Stimulated activated CD4-positive, alpha-beta T cell treated with anti-CD3 and anti-CD28 coated beads, Interleukin-15, amount 100 ng/mL, for 24 hours (primary cell): ENCODE results near the gene GARIN1A.
"Not testable (repeated sequence)": the region's sequence is repeated elsewhere in the genome, so short reads cannot be mapped to it uniquely, and the experiment has no call there.

Experiments
- DNase-seq: peaks from one replicate; pipeline ENCODE4 v3.0.0-alpha.2; 2020

GARIN1A gene

GRCh38 chr7:128687131-128687530, 15.0 kb downstream of the GARIN1A start:
- no peak for DNase-seq

GRCh38 chr7:128688492-128688891, 16.4 kb downstream of the GARIN1A start:
- no peak for DNase-seq

- DNase-seq, result not testable (repeated sequence)
These were observed 17.3 kb downstream of the GARIN1A start for GRCh38 chr7:128689161-128689935.

DNA sequence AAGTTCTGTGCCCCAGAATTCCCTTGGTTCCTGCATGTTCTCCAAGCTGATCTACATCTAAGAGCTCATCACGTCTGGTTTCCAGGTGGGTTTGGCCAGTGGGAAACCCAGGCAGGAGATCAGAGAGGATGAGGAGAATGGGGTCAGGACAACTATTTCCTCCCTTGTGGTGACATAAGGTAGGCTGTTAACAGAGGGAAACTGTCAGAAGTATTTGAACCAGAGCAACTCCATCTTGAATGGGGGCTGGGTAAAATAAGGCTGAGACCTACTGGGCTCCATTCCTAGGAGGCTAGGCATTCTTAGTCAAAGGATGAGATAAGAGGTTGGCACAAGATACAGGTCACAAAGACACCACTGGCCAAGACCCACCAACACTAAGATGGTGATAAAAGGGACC, 19.1 kb downstream of the GARIN1A start:
- no peak for DNase-seq

- no peak for DNase-seq
These were observed 20.7 kb downstream of the GARIN1A start for GRCh38 chr7:128692623-128693270.

- no peak for DNase-seq
These were observed 21.4 kb downstream of the GARIN1A start for GRCh38 chr7:128693373-128694015.

- DNase-seq, result no peak
These were observed 22.6 kb downstream of the GARIN1A start for GRCh38 chr7:128694738-128695137.

GRCh38 chr7:128697302-128697905, 25.3 kb downstream of the GARIN1A start:
- peak; percentile 80 for DNase-seq

DNA sequence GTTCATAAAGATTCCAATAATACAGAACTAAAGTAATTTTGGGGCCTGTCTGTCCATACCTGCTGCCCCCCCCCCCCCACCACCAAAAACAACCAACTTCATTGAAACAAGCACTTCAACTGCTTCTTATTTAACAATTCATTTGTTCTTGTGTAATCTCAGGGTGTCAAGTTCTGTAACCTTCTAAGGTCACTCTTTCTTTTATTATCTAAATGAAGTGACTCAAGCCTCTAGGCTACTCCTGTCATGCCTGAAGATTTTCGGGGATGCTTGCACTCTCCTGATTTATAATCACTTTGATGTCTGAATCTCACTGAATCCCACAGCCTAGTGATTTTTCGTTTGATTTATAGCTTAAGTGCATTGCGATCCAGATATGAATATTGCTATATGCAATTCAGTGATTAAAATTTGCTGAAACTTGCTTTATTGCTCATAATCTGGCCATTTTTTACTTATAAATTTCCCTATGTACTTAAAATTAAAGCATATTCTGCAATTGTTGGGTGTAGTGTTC, 27.2 kb downstream of the GARIN1A start:
- DNase-seq, result no peak

DNA sequence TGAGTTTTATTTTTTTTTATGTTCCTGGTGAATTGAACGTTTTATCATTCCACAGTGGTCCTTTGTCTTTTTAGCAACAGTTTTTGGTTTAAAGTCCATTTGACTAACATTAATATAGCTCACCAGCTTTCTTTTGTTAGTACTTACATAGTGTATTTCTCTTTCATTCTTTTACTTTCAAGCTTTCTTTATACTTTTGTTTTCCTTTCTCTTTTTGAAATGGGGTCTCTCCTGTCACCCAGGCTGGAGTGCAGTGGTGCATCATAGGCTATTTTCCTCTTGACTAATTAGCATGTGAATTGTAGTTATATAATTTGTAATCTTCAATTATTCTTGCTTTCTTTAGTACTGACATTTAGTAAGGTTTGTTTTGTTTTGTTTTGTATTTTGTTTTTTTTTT, 27.8 kb downstream of the GARIN1A start:
- no peak for DNase-seq

DNA sequence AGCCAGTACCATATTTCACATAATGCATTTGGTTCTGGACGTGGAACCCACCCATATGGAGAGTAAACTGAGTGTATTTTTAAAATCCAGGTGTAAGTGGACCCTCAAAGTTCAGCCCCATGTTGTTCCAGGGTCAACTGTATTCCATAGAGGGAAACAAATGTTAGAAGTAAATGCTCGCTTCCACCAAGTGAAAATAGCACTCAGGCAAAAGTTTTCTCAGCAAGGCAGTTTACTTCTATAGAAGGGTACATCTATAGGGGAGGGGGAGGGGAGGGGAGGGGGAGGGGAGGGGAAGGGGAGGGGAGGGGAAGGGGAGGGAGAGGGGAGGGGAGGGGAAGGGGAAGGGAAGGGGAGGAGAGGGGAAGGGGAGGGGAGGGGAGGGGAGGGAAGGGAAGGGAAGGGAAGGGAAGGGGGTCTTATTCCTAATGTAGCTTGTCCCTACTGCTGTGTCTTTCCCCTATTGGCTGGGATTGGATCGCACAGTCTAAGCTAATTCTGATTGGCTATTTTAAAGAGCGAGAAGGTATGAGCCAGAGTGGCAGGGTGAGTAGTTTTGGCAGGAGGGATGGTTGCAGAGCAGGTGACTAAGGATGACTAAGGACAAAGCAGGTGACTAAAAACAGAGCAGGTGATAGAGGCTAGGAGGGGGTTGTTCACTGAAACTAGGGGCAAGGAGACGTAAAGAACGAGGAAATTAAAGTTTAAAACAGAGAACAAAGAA, 29.1 kb downstream of the GARIN1A start:
- DNase-seq, result no peak

GRCh38 chr7:128703609-128704241, 31.6 kb downstream of the GARIN1A start:
- no peak for DNase-seq

DNA sequence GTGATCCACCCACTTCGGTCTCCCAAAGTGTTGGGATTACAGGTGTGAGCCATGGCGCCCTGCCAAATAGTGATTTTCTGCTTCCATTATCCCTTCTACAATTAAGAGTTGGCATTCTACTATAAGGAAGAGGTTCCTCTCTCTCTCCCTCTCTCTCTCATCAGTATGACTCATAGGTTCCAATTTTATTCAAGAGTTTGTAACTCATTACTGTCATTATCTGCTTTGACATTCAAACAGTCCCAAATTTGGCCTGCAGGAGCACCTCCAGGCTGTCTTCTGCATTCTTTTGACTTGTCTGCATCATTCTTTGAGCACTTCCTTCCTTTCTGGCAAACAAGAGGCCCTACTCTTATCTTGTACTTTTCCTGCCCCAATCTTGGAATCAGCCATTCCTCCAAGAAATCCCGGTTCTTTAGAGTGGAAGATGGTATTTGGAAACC, 33.8 kb downstream of the GARIN1A start:
- DNase-seq, result no peak

DNA sequence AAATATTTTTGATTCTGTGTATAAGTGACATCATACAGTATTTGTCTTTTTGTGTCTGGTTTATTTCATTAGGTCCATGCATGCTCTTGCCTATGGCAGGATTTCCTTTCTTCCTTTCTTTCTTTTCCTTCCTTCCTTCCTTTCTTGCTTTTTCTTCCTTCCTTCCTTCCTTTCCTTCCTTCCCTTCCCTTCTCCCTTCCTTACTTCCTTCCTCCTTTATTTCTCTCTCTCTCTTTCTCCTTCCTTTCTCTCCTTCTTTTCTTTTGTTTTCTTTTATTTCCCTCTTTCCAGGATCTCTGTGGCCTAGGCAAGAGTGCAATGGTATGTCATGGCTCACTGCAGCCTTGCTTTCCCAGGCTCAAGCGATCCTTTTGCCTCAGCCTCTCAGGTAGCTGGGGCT, 35.7 kb downstream of the GARIN1A start:
- no peak for DNase-seq

- DNase-seq, result no peak
These were observed 36.1 kb downstream of the GARIN1A start for GRCh38 chr7:128708235-128708634.

GRCh38 chr7:128708824-128709223, 36.7 kb downstream of the GARIN1A start:
- no peak for DNase-seq

GRCh38 chr7:128710481-128710880, 38.4 kb downstream of the GARIN1A start:
- DNase-seq, result no peak

DNA sequence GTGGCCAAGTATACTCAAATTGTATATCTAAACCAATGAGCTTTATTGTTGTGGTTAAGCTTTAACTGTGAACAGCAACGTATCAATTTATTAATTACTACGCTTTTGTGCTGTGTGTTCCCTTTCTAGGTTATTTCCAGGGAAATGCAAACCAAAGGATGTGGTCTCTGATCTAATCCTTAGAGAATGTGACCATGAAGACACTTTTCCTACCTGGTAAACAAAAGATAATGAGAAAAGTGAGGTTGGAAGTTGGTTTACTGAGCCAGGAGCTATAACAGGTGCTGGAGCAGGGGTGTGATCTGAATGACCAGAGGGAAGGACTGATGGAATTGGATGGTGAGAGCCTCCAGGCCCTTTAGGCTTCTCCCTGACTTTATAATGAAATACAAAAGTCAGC, 41.7 kb downstream of the GARIN1A start:
- no peak for DNase-seq

GRCh38 chr7:128714701-128715495, 42.8 kb downstream of the GARIN1A start:
- DNase-seq, result no peak

DNA sequence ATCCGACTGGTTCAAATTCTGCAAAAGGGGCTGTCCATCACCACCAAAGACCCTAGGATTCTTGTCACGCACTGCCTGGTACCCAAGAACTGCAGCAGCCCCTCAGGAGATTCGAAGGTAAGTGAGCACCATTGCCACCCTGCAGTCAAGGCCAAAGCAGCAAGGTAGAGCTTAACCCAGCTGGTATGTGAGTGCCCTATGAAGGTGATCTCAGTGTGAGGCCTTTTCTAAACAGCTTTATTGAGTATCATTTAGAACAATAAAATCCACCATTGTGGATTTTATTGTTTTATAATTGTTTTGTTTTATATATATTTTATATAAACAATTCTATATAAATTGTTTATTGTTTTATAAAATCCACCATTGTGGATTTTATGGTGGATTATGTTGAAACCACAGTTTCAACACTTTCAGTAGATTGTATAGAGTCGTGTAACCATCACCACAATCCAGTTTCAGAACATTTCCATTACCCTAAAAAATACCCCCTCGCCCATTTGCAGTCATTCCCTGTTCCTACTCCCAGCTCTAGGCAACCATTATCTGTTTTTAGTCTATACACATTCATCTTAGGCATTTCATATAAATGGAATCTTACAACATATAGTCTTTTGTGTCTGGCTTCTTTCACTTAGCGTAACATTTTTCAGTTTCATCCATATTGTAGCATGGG, 47.0 kb downstream of the GARIN1A start:
- DNase-seq, result no peak

GRCh38 chr7:128721376-128721775, 49.3 kb downstream of the GARIN1A start:
- no peak for DNase-seq
